OCI-LY3 (cell line): Measurements from ENCODE around the gene NFATC3.

Experiments
- CTCF ChIP-seq: fragments of 200-600, 300-600 bp; sonication (generic); IDR thresholded peaks from 2 replicates; pipeline ENCODE4 v1.5.1; 2014; ENCODE audit warnings: antibody characterized with exemption, low read length, low read depth
- EZH2phosphoT487 ChIP-seq: fragments of 200-600 bp; shearing (Covaris generic); IDR thresholded peaks from 2 replicates; pipeline ENCODE4 v1.6.1; 2018; ENCODE audit warnings: antibody characterized with exemption, mixed run types, low read depth

GRCh38 chr16:68264128-68265077 is 179.2 kb downstream of the NFATC3 start, which contains the start of gene SLC7A6:
- TF ChIP-seq CTCF (peak; percentile 74), EZH2phosphoT487 (no peak)
